NCI-H526 treated with DMSO at 0.1 percent for 48 hours (cell line): ENCODE data around the gene ODC1.
"Not testable (repeated sequence)": the region's sequence is repeated elsewhere in the genome, so short reads cannot be mapped to it uniquely, and the experiment has no call there.

ENCODE experiments used
- DNase-seq: peaks from one replicate; lab custom pipeline; 2025; lab: John Stamatoyannopoulos, UW

ODC1 gene

DNA sequence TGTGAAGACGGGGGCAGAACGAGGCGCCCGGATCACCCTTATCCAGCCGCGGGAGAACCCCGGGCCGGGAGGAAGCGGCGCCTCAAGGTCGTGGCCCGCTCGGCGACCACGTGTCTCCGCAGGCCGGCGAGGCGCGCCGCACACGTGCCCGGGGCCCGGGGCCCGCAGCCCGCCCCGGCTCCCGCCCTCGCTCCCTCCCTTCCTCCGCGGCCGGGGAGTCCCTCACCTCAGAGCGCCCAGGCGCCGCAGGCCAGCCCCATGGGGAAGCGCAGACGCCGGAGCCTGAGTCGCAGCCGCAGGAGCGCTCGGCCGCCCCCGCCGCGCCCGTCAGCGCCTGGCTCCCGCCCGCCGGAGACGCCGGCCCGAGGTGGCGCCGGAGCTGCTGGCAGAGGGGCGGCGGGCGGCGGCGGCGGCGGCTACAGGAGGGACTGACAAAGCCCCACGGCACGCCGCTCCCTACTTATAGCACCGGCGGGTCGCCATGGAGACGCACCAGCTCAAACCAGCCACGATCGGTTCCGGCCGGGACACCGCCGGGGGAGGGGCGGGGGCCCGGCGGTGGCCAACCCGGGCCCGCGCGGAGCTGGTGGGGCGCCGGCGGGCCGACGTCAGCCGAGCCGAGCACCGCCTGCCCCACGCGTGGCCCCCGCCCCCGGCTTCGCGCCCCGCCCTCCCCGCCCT is at the start of gene ODC1:
ODC1 (minus strand) TSS at position 433 of the 681 bp plus-strand sequence. CDS start 3,295 bp downstream, outside the sequence.
- peak; percentile 93 for DNase-seq

DNA sequence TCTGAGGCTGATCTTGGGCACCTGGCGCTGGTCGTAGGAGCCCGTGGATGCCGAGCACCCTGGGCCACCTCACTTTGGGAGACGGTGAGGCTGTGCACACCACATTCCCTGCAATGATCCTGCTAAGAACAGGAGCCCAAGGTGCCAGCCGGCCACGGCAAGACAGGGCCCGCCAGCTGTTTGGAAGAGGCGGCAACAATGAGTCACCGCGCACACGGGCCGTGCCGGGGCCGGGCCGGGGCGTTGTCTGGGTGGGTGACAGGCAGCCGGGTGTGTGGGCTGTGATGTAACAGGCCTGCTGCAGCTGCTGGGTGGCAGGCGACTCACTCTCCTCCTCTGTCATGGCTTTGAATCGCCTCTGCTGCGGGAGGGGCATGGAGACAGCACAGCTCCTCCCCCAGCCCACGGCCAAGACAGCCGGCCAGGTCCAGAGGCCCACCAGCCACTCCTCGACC is 49.7 kb upstream of the ODC1 start:
- DNase-seq, result no peak

DNA sequence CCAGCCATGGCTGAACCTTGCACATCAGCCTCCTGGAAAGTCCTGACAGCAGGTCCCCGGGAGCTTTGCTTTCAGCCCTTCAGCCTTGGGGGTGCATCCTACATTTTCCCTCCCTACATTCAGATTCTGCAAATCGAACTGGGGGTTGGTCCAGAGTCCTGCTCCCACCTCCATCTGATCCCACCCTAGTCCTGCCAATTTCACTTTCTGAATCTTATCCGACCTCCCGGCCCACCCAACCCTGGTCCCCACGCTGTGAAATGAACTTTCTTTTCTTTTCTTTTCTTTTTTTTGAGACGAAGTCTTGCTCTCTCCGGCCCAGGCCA is 47.8 kb upstream of the ODC1 start:
- no peak for DNase-seq

DNA sequence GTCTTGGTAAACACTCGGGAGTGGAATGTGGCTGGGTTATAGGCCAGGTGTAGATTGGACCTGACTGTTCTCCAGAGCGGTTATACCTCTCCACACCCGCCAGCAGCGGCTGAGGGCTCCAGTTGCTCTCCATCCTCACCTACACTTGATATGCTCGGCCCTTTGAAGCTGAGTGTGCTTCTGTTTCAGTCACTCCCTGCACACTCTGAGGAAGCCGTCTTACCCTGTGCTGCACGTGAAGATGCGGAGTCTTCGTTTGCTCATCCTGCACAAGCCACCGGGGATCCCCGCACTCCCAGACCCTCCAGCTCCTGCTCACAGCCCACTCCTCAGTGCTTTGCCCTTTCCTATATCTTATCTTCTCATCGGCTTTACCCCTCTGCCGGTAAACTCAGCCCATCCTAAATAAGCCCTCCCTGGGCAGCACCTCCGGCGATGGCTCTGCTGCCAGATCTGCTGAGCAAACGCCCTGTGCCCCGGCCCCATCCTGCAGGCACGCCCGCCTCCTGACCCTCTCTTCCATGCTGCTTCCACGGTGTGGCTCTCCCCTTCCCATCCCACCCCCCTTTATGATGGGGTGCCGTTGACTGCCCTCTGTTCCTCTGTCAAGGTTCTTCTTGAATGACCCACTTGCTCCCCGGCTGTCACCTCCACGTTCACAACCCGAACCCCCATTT is 47.3 kb upstream of the ODC1 start:
- DNase-seq, result no peak

DNA sequence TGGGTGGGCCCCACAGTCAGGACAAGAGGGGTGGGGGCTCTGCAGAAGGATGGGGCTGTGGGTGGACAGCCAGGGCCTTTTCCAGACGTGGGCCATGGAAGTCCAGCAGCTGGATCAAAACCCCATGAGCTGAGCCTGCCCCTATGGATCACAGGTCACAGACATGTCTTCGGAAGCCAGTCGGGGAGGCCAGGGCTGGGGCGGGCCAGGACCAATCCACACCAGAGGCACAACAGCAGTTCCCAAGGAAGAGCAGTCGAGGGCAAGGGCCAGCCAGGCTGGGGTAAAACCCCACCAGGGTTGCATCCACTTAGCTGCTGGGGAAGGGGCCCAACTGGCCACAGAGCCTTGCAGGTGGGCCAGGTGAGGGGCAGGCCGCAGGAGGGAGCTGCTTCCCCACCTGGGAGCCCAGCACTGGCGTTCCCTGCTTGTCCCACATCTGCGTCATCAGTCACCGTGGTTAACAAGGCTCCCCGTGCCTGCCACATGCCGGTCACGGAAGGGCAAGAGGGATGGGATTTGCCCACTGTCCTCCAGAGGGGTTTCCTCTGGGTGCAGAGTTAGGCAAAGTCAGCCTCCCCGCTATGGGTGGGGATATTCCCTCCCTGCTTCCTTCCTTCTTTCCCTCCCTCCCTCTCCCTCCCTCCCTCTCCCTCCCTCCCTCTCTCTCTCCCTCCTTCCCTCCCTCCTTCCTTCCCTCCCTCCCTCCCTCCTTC is 46.4 kb upstream of the ODC1 start:
- no peak for DNase-seq

DNA sequence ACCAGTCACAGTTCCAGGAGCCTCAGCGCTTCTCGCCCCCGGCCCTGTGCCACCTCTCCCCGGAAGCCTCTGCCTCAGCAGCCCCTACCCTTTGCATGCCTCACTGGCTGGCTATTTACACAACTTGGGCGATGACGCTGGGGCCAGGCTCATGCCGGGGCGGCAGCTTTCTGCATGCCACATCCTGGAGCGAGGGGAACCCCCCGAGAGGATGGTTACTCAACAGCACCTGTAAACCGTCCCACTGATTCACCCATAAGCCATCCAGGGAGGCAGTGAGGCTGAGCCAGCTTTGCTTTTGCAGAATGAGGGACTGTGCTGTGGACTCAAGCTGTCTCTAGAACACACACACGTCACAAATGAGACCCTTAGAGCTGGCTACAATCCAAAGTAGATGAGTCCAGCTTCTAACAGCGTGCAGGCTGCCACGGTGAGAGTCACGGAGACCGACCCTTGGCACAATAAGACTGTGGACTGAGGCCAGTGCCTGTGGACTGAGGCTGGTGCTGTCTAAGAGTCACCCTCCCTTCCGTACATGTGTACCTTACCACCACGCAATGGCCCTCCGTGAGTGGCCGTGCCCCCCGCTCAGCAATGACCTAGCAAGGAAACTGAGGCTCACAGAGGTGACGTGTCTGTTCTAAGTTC is 45.6 kb upstream of the ODC1 start:
- peak; percentile 63 for DNase-seq

DNA sequence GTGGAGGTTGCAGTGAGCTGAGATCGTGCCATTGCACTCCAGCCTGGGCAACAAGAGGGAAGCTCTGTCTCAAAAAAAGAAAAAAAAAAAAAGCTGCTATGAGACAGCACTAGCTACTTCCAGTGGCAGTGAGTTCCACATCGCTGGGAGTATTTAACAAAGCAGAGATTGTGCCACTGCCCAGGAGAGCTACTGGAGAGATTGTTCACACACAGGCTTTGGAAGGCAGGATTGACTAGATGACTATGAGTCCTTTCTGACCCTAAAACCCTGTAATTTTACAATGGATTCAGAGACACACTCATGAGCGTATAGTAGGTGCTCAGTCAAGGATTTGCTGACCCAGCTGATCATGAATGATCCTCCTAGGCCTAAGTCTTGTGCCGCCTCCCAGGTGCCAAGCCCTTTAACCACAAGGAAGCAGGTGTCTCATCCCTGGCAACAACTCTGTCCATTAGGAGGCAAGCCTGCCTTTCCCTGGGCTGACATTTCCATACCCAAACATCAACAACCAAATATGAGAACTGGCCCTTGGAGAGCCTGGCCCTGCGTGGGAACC is 45.0 kb upstream of the ODC1 start:
- DNase-seq, result no peak

DNA sequence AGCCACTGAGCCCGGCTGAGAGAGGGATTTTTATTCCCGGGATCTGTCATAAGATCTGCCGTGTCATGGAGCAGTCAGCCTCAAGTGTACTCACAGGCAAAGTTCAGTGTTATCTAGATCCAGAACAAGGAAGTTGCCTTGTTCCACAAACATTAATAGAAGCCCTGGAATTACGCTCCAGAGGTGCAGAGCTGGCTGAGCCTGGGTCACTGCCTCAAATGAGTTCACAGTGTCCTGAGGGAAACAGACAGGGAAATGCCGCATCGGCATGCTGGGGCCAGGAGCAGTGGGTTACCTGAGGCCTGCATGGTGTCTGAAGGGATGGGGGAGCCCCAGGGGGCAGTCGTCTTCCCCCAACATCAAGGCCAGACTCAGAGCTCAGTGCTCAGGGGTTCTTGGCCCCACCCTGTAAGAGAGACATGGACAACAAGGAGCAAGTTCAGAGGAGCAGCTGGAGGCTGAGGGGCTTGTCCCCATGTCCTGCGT is 42.7 kb upstream of the ODC1 start:
- DNase-seq, result no peak

DNA sequence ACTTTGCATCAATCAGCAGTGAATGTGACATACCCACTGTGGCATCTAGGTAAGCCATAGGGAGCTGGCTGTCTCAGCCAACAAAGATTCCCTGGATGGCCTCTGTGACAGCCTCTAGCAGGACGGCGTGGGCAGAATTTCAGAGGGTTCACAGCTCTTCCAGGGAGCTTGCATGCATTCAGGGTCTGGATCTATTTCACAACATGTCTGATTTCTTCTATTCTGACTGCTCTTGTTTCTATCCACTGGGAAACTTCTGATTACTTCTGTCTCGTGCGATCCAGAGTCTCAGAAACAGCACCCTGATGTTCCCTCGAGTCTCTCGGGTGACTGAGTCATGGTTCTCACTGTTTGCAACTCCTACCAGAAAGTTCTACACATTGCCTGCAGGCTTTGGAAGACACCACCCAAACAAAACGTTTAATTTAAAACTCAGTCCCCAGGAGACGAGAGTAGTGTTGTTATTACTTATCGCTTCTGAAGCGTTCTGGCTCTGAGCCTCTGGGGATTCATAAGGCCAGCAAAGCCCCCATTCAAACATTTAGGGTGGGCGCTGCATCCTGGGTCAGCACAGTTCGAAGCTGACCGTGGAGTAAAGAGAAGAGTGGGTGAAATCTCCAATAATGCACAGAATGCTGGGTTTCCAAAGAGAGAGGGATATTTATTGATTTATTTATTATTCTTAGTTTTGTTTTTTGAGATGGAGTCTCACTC is 41.9 kb upstream of the ODC1 start:
- no peak for DNase-seq

DNA sequence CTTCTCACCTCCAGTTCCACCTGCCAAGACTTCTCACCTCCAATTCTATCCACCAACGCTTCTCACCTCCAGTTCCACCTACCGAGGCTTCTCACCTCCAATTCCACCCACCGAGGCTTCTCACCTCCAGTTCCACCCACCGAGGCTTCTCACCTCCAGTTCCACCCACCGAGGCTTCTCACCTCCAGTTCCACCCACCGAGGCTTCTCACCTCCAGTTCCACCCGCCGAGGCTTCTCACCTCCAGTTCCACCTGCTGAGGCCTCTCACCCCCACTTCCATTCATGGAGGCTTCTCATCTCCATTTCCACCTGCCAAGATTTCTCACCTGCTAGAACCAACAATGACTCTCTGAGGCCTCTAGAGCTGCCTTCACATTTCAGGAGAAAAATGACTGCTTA is 40.0 kb upstream of the ODC1 start:
- DNase-seq, result not testable (repeated sequence)

DNA sequence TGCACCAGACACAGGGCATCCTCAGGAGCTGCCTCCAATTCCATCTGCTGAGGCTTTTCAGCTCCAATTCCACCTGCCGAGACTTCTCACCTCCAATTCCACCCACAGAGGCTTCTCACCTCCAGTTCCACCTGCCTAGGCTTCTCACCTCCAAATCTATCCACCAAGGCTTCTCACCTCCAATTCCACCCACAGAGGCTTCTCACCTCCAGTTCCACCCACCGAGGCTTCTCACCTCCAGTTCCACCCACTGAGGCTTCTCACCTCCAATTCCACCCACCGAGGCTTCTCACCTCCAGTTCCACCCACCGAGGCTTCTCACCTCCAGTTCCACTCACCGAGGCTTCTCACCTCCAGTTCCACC is 39.6 kb upstream of the ODC1 start:
- DNase-seq, result not testable (repeated sequence)

DNA sequence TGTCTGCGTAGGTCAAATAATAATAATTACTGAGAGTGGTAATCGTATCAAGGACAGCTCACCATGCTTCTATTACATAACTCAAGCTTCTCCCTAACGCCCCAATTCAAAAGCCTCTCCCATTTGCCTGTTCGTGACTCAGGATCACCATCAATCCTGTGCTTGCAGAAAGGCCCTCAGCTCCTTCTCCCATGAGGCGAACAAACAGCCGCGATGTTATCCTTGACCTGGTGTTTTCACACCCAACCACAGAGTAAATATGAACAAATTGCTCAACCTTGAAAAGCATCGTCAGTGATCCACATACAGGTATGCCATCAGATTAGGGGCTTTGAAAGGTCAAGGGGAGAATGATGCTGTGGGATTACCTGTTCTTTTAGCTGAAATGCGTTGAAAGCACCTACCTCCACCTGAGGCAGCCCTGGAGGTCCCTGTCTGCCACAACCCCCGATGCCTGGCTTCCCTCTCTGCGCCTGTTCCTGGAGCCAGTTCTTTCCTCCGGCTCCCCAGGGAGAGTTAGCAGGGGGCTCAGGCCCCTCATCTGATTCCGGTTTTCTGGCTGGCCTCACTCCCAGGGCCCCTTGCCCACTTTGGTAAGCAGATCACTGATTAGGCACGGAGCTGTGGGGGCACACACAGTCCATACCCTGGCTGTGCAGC is 39.1 kb upstream of the ODC1 start:
- DNase-seq, result peak; percentile 44

DNA sequence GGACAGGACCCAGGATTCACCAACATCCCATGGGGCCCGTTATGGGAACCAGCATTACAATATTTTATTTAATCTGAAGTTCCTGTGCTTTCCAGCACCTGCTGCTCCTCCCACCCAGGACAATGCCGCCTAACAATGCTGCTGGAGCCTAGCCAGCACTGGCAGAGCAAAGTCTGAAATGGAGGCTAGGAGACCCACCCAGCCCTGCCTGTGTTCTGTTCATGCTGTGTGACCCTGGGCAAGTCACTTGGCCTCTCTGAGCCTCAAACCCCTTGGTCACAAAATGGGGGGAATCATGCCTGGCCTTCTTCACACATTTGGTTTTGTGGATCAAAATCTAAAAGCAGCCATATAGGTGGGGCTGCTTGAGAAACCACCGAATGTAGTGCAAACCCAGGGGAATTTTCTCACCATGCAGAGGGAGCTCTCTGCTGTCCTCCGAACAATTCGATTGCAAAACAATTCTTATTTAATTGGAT is 38.5 kb upstream of the ODC1 start:
- peak; percentile 74 for DNase-seq

DNA sequence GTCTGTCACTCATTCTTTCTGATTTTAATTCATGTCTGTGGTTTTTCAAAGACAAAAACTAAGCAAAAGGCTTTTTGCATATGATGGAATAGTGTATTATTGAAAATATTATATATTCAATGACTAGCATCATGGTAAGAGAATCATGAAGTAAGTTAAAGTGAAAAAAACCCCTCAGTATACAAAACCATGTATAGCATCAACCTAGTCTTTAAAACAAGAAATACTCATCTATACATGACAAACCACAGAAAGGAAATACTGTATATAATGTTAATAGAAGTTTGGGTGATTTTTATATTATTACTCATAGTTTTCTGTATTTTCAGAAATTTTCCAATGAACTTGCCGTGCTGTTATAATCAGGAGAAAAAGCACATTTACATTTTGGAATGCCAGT is 38.0 kb upstream of the ODC1 start:
- no peak for DNase-seq

DNA sequence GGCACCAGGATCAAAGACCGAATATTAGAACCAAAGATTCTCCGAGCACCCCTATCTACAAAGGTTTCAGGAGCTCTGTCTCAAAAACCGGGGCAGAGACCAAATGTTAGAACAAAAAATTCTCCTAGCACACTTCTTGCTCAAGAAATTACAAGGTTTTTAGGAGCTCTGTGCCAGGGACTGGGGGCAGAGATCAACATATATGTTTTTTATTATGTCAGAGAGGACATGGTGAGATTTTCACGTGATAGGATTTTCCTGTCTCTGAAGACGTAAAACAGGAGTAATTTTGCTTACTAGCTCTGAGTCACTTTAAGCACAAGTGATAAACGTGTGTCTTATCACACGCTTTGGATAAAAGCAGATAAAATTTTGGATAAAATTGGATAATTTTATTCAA is 34.8 kb upstream of the ODC1 start:
- DNase-seq, result no peak

DNA sequence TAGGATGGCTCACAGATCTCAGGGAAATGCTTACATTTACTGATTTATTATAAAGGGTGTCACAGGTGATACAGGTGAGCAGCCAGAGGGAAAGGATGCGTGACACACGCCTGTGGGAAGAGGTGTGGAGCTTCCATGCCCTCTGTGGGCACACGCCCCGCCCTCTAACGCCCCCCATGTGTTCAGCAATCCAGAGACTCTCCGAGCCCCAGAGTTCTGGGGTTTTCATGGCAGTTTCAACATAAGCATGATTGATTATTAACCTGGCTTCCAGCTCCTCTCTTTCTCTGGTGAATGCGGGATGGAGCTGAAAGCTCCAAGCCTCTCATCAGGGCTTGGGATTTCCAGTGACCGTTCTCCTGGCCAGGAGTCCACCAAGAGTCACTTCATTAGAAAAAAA is 34.3 kb upstream of the ODC1 start:
- DNase-seq, result no peak

DNA sequence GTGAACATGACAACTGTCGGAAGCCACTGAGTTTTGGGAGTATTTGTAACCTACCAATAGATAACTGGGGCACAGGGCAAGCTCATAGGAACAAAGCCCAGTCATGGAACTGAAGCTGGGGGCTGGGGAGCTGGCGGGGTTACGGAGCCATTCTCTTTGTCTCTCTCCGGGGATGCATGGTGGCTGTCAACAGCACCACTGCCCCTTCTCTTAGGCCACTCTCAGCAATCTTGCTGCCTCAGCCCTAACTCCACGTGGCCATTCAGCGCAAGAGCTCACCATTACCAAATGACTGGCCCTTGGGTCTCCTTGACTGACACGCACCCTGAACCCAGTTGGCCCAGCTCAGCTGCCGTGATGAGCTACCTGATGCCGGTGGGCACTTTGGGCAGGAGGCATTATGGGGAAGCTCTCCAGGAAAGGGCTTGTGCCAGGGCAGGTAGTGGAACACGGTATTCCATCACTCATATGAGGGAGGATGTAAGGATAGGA is 33.6 kb upstream of the ODC1 start:
- no peak for DNase-seq

DNA sequence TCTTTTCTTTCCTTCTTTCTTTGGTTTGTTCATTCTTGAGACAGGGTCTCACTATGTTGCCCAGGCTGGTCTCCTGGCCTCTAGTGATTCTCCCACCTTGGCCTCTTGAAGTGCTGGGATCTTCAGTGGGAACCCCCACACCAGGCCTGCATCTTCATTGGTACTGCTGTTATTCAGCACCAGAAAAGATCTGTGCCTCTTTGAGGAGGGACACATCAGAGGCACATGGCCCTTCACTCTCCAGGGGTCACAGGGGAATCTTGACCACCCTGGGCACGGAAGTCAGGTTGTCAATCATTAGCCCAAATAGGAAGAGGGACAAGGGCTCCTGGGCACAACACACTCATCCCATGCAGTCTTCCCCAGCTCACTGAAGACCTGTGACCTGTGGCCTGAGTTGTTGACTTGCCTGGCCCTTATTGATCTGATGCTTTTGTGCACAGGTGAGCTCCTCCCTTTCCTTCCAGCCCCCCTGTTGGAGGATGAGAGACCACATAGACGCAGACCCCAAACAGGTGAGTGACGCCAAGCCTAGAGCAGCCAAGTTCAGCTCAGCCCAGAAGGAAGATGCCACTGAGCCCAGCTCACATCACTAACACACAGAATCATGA is 33.0 kb upstream of the ODC1 start:
- DNase-seq, result no peak

DNA sequence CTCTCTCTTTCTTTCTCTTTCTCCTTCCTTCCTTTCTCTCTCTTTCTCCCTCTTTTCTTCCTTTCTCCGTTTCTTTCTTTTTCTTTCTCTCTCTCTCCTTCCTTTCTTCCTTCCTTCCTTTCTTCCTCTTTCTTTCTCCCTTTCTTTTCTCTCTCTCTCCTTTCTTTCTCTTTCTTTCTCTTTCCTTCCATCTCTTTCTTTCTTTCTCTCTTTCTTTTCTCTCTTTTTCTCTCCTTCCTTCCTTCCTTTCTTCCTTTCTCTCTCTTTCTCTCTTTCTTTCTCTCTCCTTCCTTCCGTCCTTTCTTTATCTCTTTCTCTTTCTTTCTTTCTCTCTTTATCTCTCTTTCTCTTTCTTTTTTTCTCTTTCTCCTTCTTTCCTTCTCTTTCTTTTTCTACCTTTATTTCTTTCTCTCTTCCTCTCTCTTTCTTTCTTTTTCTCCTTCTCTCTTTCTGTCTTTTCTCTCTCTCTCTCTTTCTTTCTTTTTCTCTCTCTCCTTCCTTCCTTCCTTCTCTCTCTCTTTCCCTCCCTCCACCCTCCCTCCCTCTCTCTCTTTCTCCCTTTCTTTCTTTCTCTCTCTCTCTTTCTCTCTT is 32.3 kb upstream of the ODC1 start:
- no peak for DNase-seq

DNA sequence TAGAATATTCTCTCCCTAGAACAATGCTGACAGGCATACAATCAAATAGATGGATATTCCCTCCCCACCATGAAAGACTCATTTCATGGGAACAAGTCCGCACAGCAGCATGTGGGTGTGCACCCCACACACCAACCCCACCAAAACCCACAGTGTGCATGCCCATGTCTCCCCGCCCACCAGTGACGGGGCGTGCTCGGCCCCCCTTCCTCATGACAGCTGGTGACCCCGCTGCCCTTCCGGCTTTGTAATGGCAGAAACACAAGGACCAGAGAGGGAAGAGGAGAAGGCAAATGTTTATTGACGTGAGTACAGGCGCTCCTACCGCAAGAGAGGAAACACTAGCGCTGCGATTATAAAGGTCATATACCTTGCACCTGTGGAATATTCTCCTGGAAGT is 30.8 kb upstream of the ODC1 start:
- DNase-seq, result no peak
